HEK293 (cell line): Measurements from ENCODE around the gene BAHD1.

Experiments
- CTCF ChIA-PET: fragments of 350-600 bp; formaldehyde crosslinking; extraction: SDS; loops from one replicate; lab custom pipeline; 2021; ENCODE audit warnings: antibody characterized with exemption; lab: Yijun Ruan, JAX
- POLR2A ChIA-PET: fragments of 300-600 bp; formaldehyde crosslinking; extraction: SDS; loops from one replicate; lab custom pipeline; 2020; ENCODE audit warnings: antibody characterized with exemption, inconsistent platforms; lab: Yijun Ruan, JAX
- H3K27ac ChIP-seq: fragments of 200-500 bp; sonication (Bioruptor generic); 2 replicates; pipeline ENCODE4 v1.5.1; 2014; ENCODE audit warnings: low read depth, low read length, control low read depth, inconsistent platforms; ENCODE audit errors: extremely low read depth
- H3K36me3 ChIP-seq, 2 experiments: fragments of 200-500 bp in 1 of 2; sonication (Bioruptor generic) in 1 of 2; 1 replicate in 1 of 2; 2 replicates in 1 of 2; pipeline ENCODE4 v1.5.1; 2014 to 2017; ENCODE audit warnings: inconsistent platforms in 2 of 2, low read length in 2 of 2; ENCODE audit not compliant: control insufficient read depth in 2 of 2, insufficient read depth in 1 of 2
- H3K4me1 ChIP-seq: fragments of 200-500 bp; sonication (Bioruptor generic); 2 replicates; pipeline ENCODE4 v1.5.1; 2014; ENCODE audit warnings: mild to moderate bottlenecking, low read length, inconsistent platforms; ENCODE audit not compliant: control insufficient read depth, insufficient read depth
- H3K4me3 ChIP-seq: 2 replicates; pipeline ENCODE4 v1.5.1; 2011; ENCODE audit warnings: low read depth, mild to moderate bottlenecking, control low read depth, low read length, moderate library complexity
- H3K9me3 ChIP-seq: fragments of 200-500 bp; sonication (Bioruptor generic); 2 replicates; pipeline ENCODE4 v1.5.1; 2014; ENCODE audit warnings: low read depth, low read length, inconsistent platforms; ENCODE audit not compliant: control insufficient read depth, insufficient read depth
- GLIS1 ChIP-seq: fragments of 450-650 bp; formaldehyde crosslinking; IDR thresholded peaks from 2 replicates; pipeline ENCODE4 v1.5.1; 2016; ENCODE audit warnings: missing biosample characterization, missing genetic modification characterization
- IKZF3 ChIP-seq: fragments of 450-650 bp; IDR thresholded peaks from 2 replicates; pipeline ENCODE4 v1.5.0; 2018; ENCODE audit warnings: missing biosample characterization, mild to moderate bottlenecking, missing genetic modification characterization, moderate library complexity
- MYNN ChIP-seq: fragments of 450-650 bp; formaldehyde crosslinking; IDR thresholded peaks from 2 replicates; pipeline ENCODE4 v1.5.1; 2016; ENCODE audit warnings: missing biosample characterization, missing genetic modification characterization, borderline replicate concordance
- PRDM1 ChIP-seq: fragments of 450-650 bp; formaldehyde crosslinking; IDR thresholded peaks from 2 replicates; pipeline ENCODE4; 2016; ENCODE audit warnings: missing biosample characterization, missing genetic modification characterization
- TSHZ1 ChIP-seq: fragments of 450-650 bp; formaldehyde crosslinking; IDR thresholded peaks from 2 replicates; pipeline ENCODE4 v1.5.1; 2016; ENCODE audit warnings: missing biosample characterization, missing genetic modification characterization, borderline replicate concordance
- YY2 ChIP-seq: fragments of 450-650 bp; formaldehyde crosslinking; IDR thresholded peaks from 2 replicates; pipeline ENCODE4 v1.5.1; 2016; ENCODE audit warnings: missing biosample characterization, missing genetic modification characterization
- ZBTB44 ChIP-seq: fragments of 450-650 bp; IDR thresholded peaks from 2 replicates; pipeline ENCODE4 v1.5.1; 2018; ENCODE audit warnings: missing biosample characterization, mild to moderate bottlenecking, missing genetic modification characterization
- ZNF10 ChIP-seq: fragments of 450-650 bp; formaldehyde crosslinking; IDR thresholded peaks from 2 replicates; pipeline ENCODE4 v1.5.1; 2017; ENCODE audit warnings: missing biosample characterization, missing genetic modification characterization
- ZNF132 ChIP-seq: fragments of 450-650 bp; formaldehyde crosslinking; IDR thresholded peaks from 2 replicates; pipeline ENCODE4 v1.5.1; 2017; ENCODE audit warnings: missing biosample characterization, missing genetic modification characterization, borderline replicate concordance
- ZNF138 ChIP-seq: fragments of 450-650 bp; formaldehyde crosslinking; IDR thresholded peaks from 2 replicates; pipeline ENCODE4 v1.5.1; 2016; ENCODE audit warnings: missing biosample characterization, missing genetic modification characterization, borderline replicate concordance
- ZNF175 ChIP-seq: fragments of 450-650 bp; formaldehyde crosslinking; IDR thresholded peaks from 2 replicates; pipeline ENCODE4 v1.5.1; 2016; ENCODE audit warnings: missing biosample characterization, missing genetic modification characterization
- ZNF2 ChIP-seq: fragments of 450-650 bp; formaldehyde crosslinking; IDR thresholded peaks from 2 replicates; pipeline ENCODE4 v1.5.1; 2016; ENCODE audit warnings: missing biosample characterization, missing genetic modification characterization
- ZNF24 ChIP-seq: fragments of 450-650 bp; formaldehyde crosslinking; IDR thresholded peaks from 2 replicates; pipeline ENCODE4 v1.5.1; 2016; ENCODE audit warnings: missing biosample characterization, missing genetic modification characterization
- ZNF280C ChIP-seq: fragments of 450-650 bp; formaldehyde crosslinking; IDR thresholded peaks from 2 replicates; pipeline ENCODE4 v1.5.1; 2016; ENCODE audit warnings: missing biosample characterization, missing genetic modification characterization
- ZNF423 ChIP-seq: fragments of 450-650 bp; formaldehyde crosslinking; IDR thresholded peaks from 2 replicates; pipeline ENCODE4 v1.5.1; 2016; ENCODE audit warnings: missing biosample characterization, missing genetic modification characterization
- ZNF521 ChIP-seq: fragments of 450-650 bp; formaldehyde crosslinking; IDR thresholded peaks from 2 replicates; pipeline ENCODE4 v1.5.1; 2017; ENCODE audit warnings: missing biosample characterization, mild to moderate bottlenecking, missing genetic modification characterization
- ZNF529 ChIP-seq: fragments of 450-650 bp; formaldehyde crosslinking; IDR thresholded peaks from 2 replicates; pipeline ENCODE4 v1.5.1; 2017; ENCODE audit warnings: missing genetic modification characterization, missing biosample characterization; ENCODE audit not compliant: insufficient replicate concordance
- ZNF558 ChIP-seq: fragments of 450-650 bp; formaldehyde crosslinking; IDR thresholded peaks from 2 replicates; pipeline ENCODE4 v1.5.1; 2016; ENCODE audit warnings: missing biosample characterization, missing genetic modification characterization
- ZNF560 ChIP-seq: fragments of 450-650 bp; formaldehyde crosslinking; IDR thresholded peaks from 2 replicates; pipeline ENCODE4 v1.5.1; 2017; ENCODE audit warnings: missing biosample characterization, missing genetic modification characterization, borderline replicate concordance
- ZNF596 ChIP-seq: fragments of 450-650 bp; IDR thresholded peaks from 2 replicates; pipeline ENCODE4 v1.5.0; 2018; ENCODE audit warnings: missing biosample characterization, mild to moderate bottlenecking, missing genetic modification characterization, moderate library complexity
- ZNF600 ChIP-seq: fragments of 450-650 bp; formaldehyde crosslinking; IDR thresholded peaks from 2 replicates; pipeline ENCODE4 v1.5.1; 2016; ENCODE audit warnings: missing biosample characterization, missing genetic modification characterization
- ZNF629 ChIP-seq: fragments of 450-650 bp; formaldehyde crosslinking; IDR thresholded peaks from 2 replicates; pipeline ENCODE4 v1.5.1; 2017; ENCODE audit warnings: missing biosample characterization, missing genetic modification characterization
- ZNF639 ChIP-seq: fragments of 450-650 bp; formaldehyde crosslinking; IDR thresholded peaks from 2 replicates; pipeline ENCODE4 v1.5.1; 2016; ENCODE audit warnings: missing biosample characterization, missing genetic modification characterization
- ZNF701 ChIP-seq: fragments of 450-650 bp; formaldehyde crosslinking; IDR thresholded peaks from 2 replicates; pipeline ENCODE4 v1.5.1; 2016; ENCODE audit warnings: missing biosample characterization, missing genetic modification characterization
- ZNF843 ChIP-seq: fragments of 450-650 bp; formaldehyde crosslinking; IDR thresholded peaks from 2 replicates; pipeline ENCODE4 v1.5.1; 2016; ENCODE audit warnings: missing biosample characterization, missing genetic modification characterization
- TF ChIP-seq, protein P1 (sequence below): fragments of 450-650 bp; formaldehyde crosslinking; IDR thresholded peaks from 2 replicates; pipeline ENCODE4 v1.5.1; 2016; ENCODE audit warnings: missing biosample characterization, missing genetic modification characterization

The BAHD1 gene

DNA sequence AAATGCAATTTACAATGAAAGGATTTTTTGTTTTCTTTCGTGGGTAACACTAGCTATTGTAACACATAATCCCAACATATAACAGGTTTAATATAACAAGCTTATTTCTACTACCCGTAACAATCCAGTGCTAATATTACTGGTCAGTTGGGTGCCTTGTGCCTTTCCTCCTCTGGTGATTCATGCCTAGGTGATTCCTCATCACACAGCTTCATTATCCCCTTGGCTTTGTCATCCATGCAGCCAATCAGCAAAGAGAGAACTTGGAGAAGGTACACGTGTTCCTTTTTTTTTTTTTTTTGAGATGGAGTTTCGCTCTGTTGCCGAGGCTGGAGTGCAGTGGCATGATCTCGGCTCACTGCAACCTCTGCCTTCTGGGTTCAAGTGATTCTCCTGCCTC, 60.7 kb downstream of the BAHD1 start:
- H3K27ac ChIP-seq: no peak overlapping the region
- no peaks in the 10 kb centered on the region for H3K9me3 ChIP-seq
- no peak overlapping the region for H3K4me3 ChIP-seq
- no peaks in the 10 kb centered on the region for H3K4me1 ChIP-seq
- CTCF ChIA-PET: no interaction called here
- TF ChIP-seq ZNF701 (tag by site-specific recombination) (no peak), ZNF639 (tag by site-specific recombination) (no peak), ZNF138 (tag by site-specific recombination) (no peak), ZNF132 (tag by site-specific recombination) (no peak), TSHZ1 (tag by site-specific recombination) (no peak), ZNF529 (tag by site-specific recombination) (no peak), ZNF280C (no peak), ZBTB44 (tag by site-specific recombination) (no peak), ZNF521 (tag by site-specific recombination) (no peak), ZNF596 (no peak), YY2 (tag by site-specific recombination) (no peak)
- TF ChIP-seq, protein P1, sequence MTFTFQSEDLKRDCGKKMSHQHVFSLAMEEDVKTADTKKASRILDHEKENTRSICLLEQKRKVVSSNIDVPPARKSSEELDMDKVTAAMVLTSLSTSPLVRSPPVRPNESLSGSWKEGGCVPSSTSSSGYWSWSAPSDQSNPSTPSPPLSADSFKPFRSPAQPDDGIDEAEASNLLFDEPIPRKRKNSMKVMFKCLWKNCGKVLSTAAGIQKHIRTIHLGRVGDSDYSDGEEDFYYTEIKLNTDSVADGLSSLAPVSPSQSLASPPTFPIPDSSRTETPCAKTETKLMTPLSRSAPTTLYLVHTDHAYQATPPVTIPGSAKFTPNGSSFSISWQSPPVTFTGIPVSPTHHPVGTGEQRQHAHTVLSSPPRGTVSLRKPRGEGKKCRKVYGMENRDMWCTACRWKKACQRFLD: no peak
- H3K36me3 ChIP-seq: no peaks in the 10 kb centered on the region
- POLR2A ChIA-PET: no interaction called here

GRCh38 chr15:40506964-40507571, 66.3 kb downstream of the BAHD1 start:
- H3K9me3 ChIP-seq: no peaks in the 10 kb centered on the region
- ChIA-PET CTCF (interaction anchor here (0.6 to 1.5 kb wide), 11 partner anchors 10 to 849 kb away, joined by 3 to 6 read pairs (median 4); no protein-coding TSS in a partner anchor), POLR2A (no interaction called here)
- no peaks in the 10 kb centered on the region; the same call in 1 of the 2 replicates for H3K4me1 ChIP-seq
- no peak overlapping the region for H3K4me3 ChIP-seq
- H3K27ac ChIP-seq: no peak overlapping the region
- H3K36me3 ChIP-seq: no peaks in the 10 kb centered on the region
- peak; percentile 67; the same call in 1 of the 2 replicates for TF ChIP-seq ZNF2 (tag by site-specific recombination)
- TF ChIP-seq ZNF843 (tag by site-specific recombination): no peak
- TF ChIP-seq ZNF600 (tag by site-specific recombination): peak; percentile 98
- no peak for TF ChIP-seq ZNF175 (tag by site-specific recombination)
- no peak for TF ChIP-seq ZNF10
- TF ChIP-seq ZNF558 (tag by site-specific recombination): no peak
- no peak for TF ChIP-seq ZNF24 (tag by site-specific recombination)
- peak; percentile 86 for TF ChIP-seq GLIS1 (tag by site-specific recombination)
- peak; percentile 57; the same call in 1 of the 2 replicates for TF ChIP-seq ZNF423 (tag by site-specific recombination)
- peak; percentile 85 for TF ChIP-seq IKZF3 (tag by site-specific recombination)
- no peak for TF ChIP-seq ZNF560 (tag by site-specific recombination)
- no peak for TF ChIP-seq PRDM1 (tag by site-specific recombination)
- no peak for TF ChIP-seq ZNF629 (tag by site-specific recombination)
- no peak for TF ChIP-seq MYNN (tag by site-specific recombination)
